Measurements from ENCODE around the gene PA2G4. TPM values are rescaled to one million over a fixed set of nuclear protein-coding genes. Genes with fewer than 3 reads are reported as not detected.

The PA2G4 gene
- total RNA-seq, 1 experiment from 2014 or later: 233 TPM

- H3K27ac Mint-ChIP-seq (ENCODE audit: unreplicated experiment): no peak overlapping the region
- CTCF ChIA-PET: no interaction called here
- peaks cover 7% of the 10 kb centered on the region for H3K4me1 Mint-ChIP-seq (ENCODE audit: low read depth, unreplicated experiment)
- DNase-seq: no peak
- no peaks in the 10 kb centered on the region for H3K9me3 Mint-ChIP-seq (ENCODE audit: low read depth, unreplicated experiment)
- no peak for TF ChIP-seq CTCF (IDR thresholded peaks at IDR 0.05; ENCODE audit: unreplicated experiment)
- no peaks in the 10 kb centered on the region for H3K27me3 Mint-ChIP-seq (ENCODE audit: unreplicated experiment)
- H3K4me3 Mint-ChIP-seq (ENCODE audit: low read depth, unreplicated experiment): no peak overlapping the region
- intact Hi-C loops (cut with micrococcal nuclease; ENCODE audit: unreplicated experiment): no loop called here
- peaks cover 67% of the 10 kb centered on the region for H3K36me3 Mint-ChIP-seq (ENCODE audit: insufficient read depth, unreplicated experiment)
- BruUV-seq (replicated peaks): no TSS peak
These were observed 30.5 kb downstream of the PA2G4 start for GRCh38 chr12:56134897-56135296.

- no peak for DNase-seq
- Mint-ChIP-seq H3K4me3 (ENCODE audit: low read depth, unreplicated experiment) (no peak overlapping the region), H3K4me1 (ENCODE audit: low read depth, unreplicated experiment) (no peaks in the 10 kb centered on the region), H3K9me3 (ENCODE audit: low read depth, unreplicated experiment) (no peaks in the 10 kb centered on the region), H3K27ac (ENCODE audit: unreplicated experiment) (no peak overlapping the region), H3K36me3 (ENCODE audit: insufficient read depth, unreplicated experiment) (peaks cover 48% of the 10 kb centered on the region), H3K27me3 (ENCODE audit: unreplicated experiment) (no peaks in the 10 kb centered on the region)
- intact Hi-C loops (cut with micrococcal nuclease; ENCODE audit: unreplicated experiment): no loop called here
- TF ChIP-seq CTCF (IDR thresholded peaks at IDR 0.05; ENCODE audit: unreplicated experiment): no peak
- no TSS peak for BruUV-seq (replicated peaks)
- CTCF ChIA-PET: interaction anchor here (0.8 kb wide), 1 partner anchor 83 kb away, joined by 3 read pairs; no protein-coding TSS in a partner anchor
These were observed 33.7 kb downstream of the PA2G4 start for GRCh38 chr12:56137853-56138571.

- intact Hi-C loops (cut with micrococcal nuclease; ENCODE audit: unreplicated experiment): no loop called here
- no peak for TF ChIP-seq CTCF (IDR thresholded peaks at IDR 0.05; ENCODE audit: unreplicated experiment)
- H3K27me3 Mint-ChIP-seq (ENCODE audit: unreplicated experiment): no peaks in the 10 kb centered on the region
- H3K36me3 Mint-ChIP-seq (ENCODE audit: insufficient read depth, unreplicated experiment): peaks cover 44% of the 10 kb centered on the region
- H3K4me3 Mint-ChIP-seq (ENCODE audit: low read depth, unreplicated experiment): no peak overlapping the region
- no peaks in the 10 kb centered on the region for H3K4me1 Mint-ChIP-seq (ENCODE audit: low read depth, unreplicated experiment)
- BruUV-seq (replicated peaks): no TSS peak
- H3K9me3 Mint-ChIP-seq (ENCODE audit: low read depth, unreplicated experiment): no peaks in the 10 kb centered on the region
- CTCF ChIA-PET: interaction anchor here (0.7 kb wide), 1 partner anchor 92 kb away, joined by 3 read pairs; no protein-coding TSS in a partner anchor
- no peak for DNase-seq
- no peak overlapping the region for H3K27ac Mint-ChIP-seq (ENCODE audit: unreplicated experiment)
These were observed 37.8 kb downstream of the PA2G4 start for GRCh38 chr12:56141946-56142784.

GRCh38 chr12:56143217-56143616, 38.9 kb downstream of the PA2G4 start:
- CTCF ChIA-PET: no interaction called here
- Mint-ChIP-seq H3K36me3 (ENCODE audit: insufficient read depth, unreplicated experiment) (peaks cover 44% of the 10 kb centered on the region), H3K4me3 (ENCODE audit: low read depth, unreplicated experiment) (no peak overlapping the region), H3K27ac (ENCODE audit: unreplicated experiment) (no peak overlapping the region), H3K4me1 (ENCODE audit: low read depth, unreplicated experiment) (no peaks in the 10 kb centered on the region), H3K9me3 (ENCODE audit: low read depth, unreplicated experiment) (no peaks in the 10 kb centered on the region), H3K27me3 (ENCODE audit: unreplicated experiment) (no peaks in the 10 kb centered on the region)
- no peak for TF ChIP-seq CTCF (IDR thresholded peaks at IDR 0.05; ENCODE audit: unreplicated experiment)
- BruUV-seq (replicated peaks): no TSS peak
- intact Hi-C loops (cut with micrococcal nuclease; ENCODE audit: unreplicated experiment): no loop called here
- DNase-seq: no peak

Measured in Calu3 (cell line).